Measurements from ENCODE around the gene STRN3.

STRN3 gene

GRCh38 chr14:30889244-30889594, 137.0 kb downstream of the STRN3 start:
- H3K36me3 ChIP-seq (ENCODE audit: insufficient read depth, low read length): peaks cover 56% of the 10 kb centered on the region
- TF ChIP-seq EZH2 (IDR thresholded peaks at IDR 0.05; ENCODE audit: borderline replicate concordance, low read length) (no peak), CTCF (IDR thresholded peaks at IDR 0.05; ENCODE audit: low read length) (no peak)

GRCh38 chr14:30888480-30889243, 137.5 kb downstream of the STRN3 start:
- Histone ChIP-seq H3K4me3 (ENCODE audit: low read depth, low read length, poor library complexity, severe bottlenecking) (no peak overlapping the region), H4K20me1 (ENCODE audit: insufficient read depth, low read length) (no peaks in the 10 kb centered on the region), H3F3A (ENCODE audit: insufficient read depth, low read length) (no peaks in the 10 kb centered on the region), H2AFZ (ENCODE audit: low read length) (no peak overlapping the region), H3K4me2 (ENCODE audit: low read length) (no peak overlapping the region), H3K9me2 (ENCODE audit: low read depth, low read length) (no peaks in the 10 kb centered on the region), H3K9ac (ENCODE audit: low read length) (no peak overlapping the region), H3K27me3 (ENCODE audit: insufficient read depth, low read length) (no peaks in the 10 kb centered on the region), H3K4me1 (ENCODE audit: insufficient read depth, low read length, severe bottlenecking) (no peaks in the 10 kb centered on the region), H3K27ac (ENCODE audit: low read depth, low read length, poor library complexity, severe bottlenecking) (no peak overlapping the region), H3K36me3 (ENCODE audit: insufficient read depth, low read length) (peaks cover 56% of the 10 kb centered on the region), H3K9me3 (ENCODE audit: low read length) (no peaks in the 10 kb centered on the region), H3K79me2 (ENCODE audit: insufficient read depth, low read length) (no peaks in the 10 kb centered on the region)
- TF ChIP-seq CTCF (IDR thresholded peaks at IDR 0.05; ENCODE audit: low read length) (no peak), EZH2 (IDR thresholded peaks at IDR 0.05; ENCODE audit: borderline replicate concordance, low read length) (no peak)

More at GRCh38 chr14:30889244-30889594, 137.0 kb downstream of the STRN3 start:
- no peaks in the 10 kb centered on the region for H3F3A ChIP-seq (ENCODE audit: insufficient read depth, low read length)
- no peaks in the 10 kb centered on the region for H3K9me3 ChIP-seq (ENCODE audit: low read length)
- H2AFZ ChIP-seq (ENCODE audit: low read length): no peak overlapping the region
- no peaks in the 10 kb centered on the region for H4K20me1 ChIP-seq (ENCODE audit: insufficient read depth, low read length)
- H3K9me2 ChIP-seq (ENCODE audit: low read depth, low read length): no peaks in the 10 kb centered on the region
- no peak overlapping the region for H3K27ac ChIP-seq (ENCODE audit: low read depth, low read length, poor library complexity, severe bottlenecking)
- H3K79me2 ChIP-seq (ENCODE audit: insufficient read depth, low read length): no peaks in the 10 kb centered on the region
- H3K4me1 ChIP-seq (ENCODE audit: insufficient read depth, low read length, severe bottlenecking): no peaks in the 10 kb centered on the region
- H3K4me2 ChIP-seq (ENCODE audit: low read length): no peak overlapping the region
- no peak overlapping the region for H3K4me3 ChIP-seq (ENCODE audit: low read depth, low read length, poor library complexity, severe bottlenecking)
- H3K27me3 ChIP-seq (ENCODE audit: insufficient read depth, low read length): no peaks in the 10 kb centered on the region
- no peak overlapping the region for H3K9ac ChIP-seq (ENCODE audit: low read length)

- H3K9ac ChIP-seq (ENCODE audit: low read length): no peak overlapping the region
- H3K79me2 ChIP-seq (ENCODE audit: insufficient read depth, low read length): no peaks in the 10 kb centered on the region
- H3K36me3 ChIP-seq (ENCODE audit: insufficient read depth, low read length): peaks cover 67% of the 10 kb centered on the region
- H3K4me1 ChIP-seq (ENCODE audit: insufficient read depth, low read length, severe bottlenecking): no peaks in the 10 kb centered on the region
- no peaks in the 10 kb centered on the region for H3F3A ChIP-seq (ENCODE audit: insufficient read depth, low read length)
- TF ChIP-seq EZH2 (IDR thresholded peaks at IDR 0.05; ENCODE audit: borderline replicate concordance, low read length) (no peak), CTCF (IDR thresholded peaks at IDR 0.05; ENCODE audit: low read length) (no peak)
- H3K27ac ChIP-seq (ENCODE audit: low read depth, low read length, poor library complexity, severe bottlenecking): no peak overlapping the region
- no peaks in the 10 kb centered on the region for H3K9me3 ChIP-seq (ENCODE audit: low read length)
- H3K4me2 ChIP-seq (ENCODE audit: low read length): no peak overlapping the region
- no peak overlapping the region for H3K4me3 ChIP-seq (ENCODE audit: low read depth, low read length, poor library complexity, severe bottlenecking)
- no peak overlapping the region for H2AFZ ChIP-seq (ENCODE audit: low read length)
- no peaks in the 10 kb centered on the region for H3K27me3 ChIP-seq (ENCODE audit: insufficient read depth, low read length)
- no peaks in the 10 kb centered on the region for H3K9me2 ChIP-seq (ENCODE audit: low read depth, low read length)
- H4K20me1 ChIP-seq (ENCODE audit: insufficient read depth, low read length): no peaks in the 10 kb centered on the region
These were observed 140.1 kb downstream of the STRN3 start for GRCh38 chr14:30885840-30886740.

Data from OCI-LY1 (cell line).